H1 (cell line): ENCODE measurements around the gene UIMC1. TPM values are rescaled to one million over a fixed set of nuclear protein-coding genes. Genes with fewer than 3 reads are reported as not detected.

Experiments
- CTCF ChIA-PET: fragments of 300-600 bp; sonication (Branson Sonifier 250); formaldehyde crosslinking; loops from one replicate; lab custom pipeline; 2021; ENCODE audit not compliant: partially characterized antibody; lab: Charles Lee
- POLR2A ChIA-PET: fragments of 300-600 bp; sonication (Branson Sonifier 250); formaldehyde crosslinking; loops from one replicate; lab custom pipeline; 2021; ENCODE audit warnings: inconsistent platforms; ENCODE audit not compliant: partially characterized antibody; lab: Charles Lee
- DNase-seq, 2 experiments: peaks; one replicate each; pipeline versions ENCODE4 v3.0.0 to v3.0.0-alpha.2; 2010 to 2022; ENCODE audit warnings: low spot score in 2 of 2, low read depth in 1 of 2, mixed read lengths in 1 of 2
- FAIRE-seq: peaks from 2 replicates; lab custom pipeline; 2011; peaks lifted over from hg19 to GRCh38; lab: Jason Lieb, UNC
- H2AFZ ChIP-seq: 2 replicates; pipeline ENCODE4 v1.8.1; 2012; ENCODE audit warnings: low read length, inconsistent platforms
- H2AK5ac ChIP-seq: 2 replicates; pipeline ENCODE4 v1.6.1; 2013; ENCODE audit warnings: low read depth, low read length
- H2BK120ac ChIP-seq: replicated peaks from 2 replicates; pipeline ENCODE3; 2013; ENCODE audit warnings: low read depth, low read length, inconsistent platforms
- H2BK12ac ChIP-seq: 2 replicates; pipeline ENCODE4 v1.6.1; 2013; ENCODE audit warnings: low read depth, low read length
- H2BK15ac ChIP-seq: 2 replicates; pipeline ENCODE4 v1.6.1; 2013; ENCODE audit warnings: low read length
- H2BK20ac ChIP-seq: 2 replicates; pipeline ENCODE4 v1.6.1; 2013; ENCODE audit warnings: low read length
- H2BK5ac ChIP-seq: 2 replicates; pipeline ENCODE4 v1.6.1; 2013; ENCODE audit warnings: low read depth, low read length
- H3K14ac ChIP-seq: 2 replicates; pipeline ENCODE4 v1.6.1; 2013; ENCODE audit warnings: inconsistent platforms; ENCODE audit not compliant: insufficient read length
- H3K18ac ChIP-seq: 2 replicates; pipeline ENCODE4 v1.6.1; 2013; ENCODE audit warnings: low read length; ENCODE audit errors: extremely low read depth
- H3K23ac ChIP-seq: 2 replicates; pipeline ENCODE4 v1.6.1; 2013; ENCODE audit warnings: inconsistent platforms; ENCODE audit not compliant: insufficient read length
- H3K23me2 ChIP-seq: 2 replicates; pipeline ENCODE4 v1.6.1; 2013; ENCODE audit warnings: low read depth, low read length
- H3K27ac ChIP-seq: 2 replicates; pipeline ENCODE4 v1.6.1; 2011; ENCODE audit warnings: low read depth, low read length, inconsistent platforms
- H3K27me3 ChIP-seq, 4 experiments: replicated peaks in 1 of 4; 1 replicate in 1 of 4; 2 replicates in 3 of 4; pipeline versions ENCODE4 v1.6.1 to v1.8.1; 2011 to 2013; ENCODE audit warnings: low read length in 3 of 4, mild to moderate bottlenecking in 3 of 4, inconsistent platforms in 2 of 4, mixed read lengths in 2 of 4, moderate library complexity in 1 of 4; ENCODE audit not compliant: control insufficient read depth in 3 of 4, insufficient read depth in 3 of 4; ENCODE audit errors: extremely low read depth in 1 of 4
- H3K36me3 ChIP-seq, 4 experiments: 2 replicates each; pipeline versions ENCODE4 v1.6.1 to v1.8.1; 2011 to 2013; ENCODE audit warnings: mild to moderate bottlenecking in 4 of 4, low read length in 3 of 4, moderate library complexity in 2 of 4, control low read depth in 1 of 4, inconsistent platforms in 1 of 4; ENCODE audit not compliant: insufficient read depth in 4 of 4, control insufficient read depth in 2 of 4
- H3K4ac ChIP-seq: replicated peaks from 2 replicates; pipeline ENCODE3; 2013; ENCODE audit warnings: low read length, low read depth, mixed read lengths, inconsistent platforms; ENCODE audit not compliant: insufficient read length
- H3K4me1 ChIP-seq, 4 experiments: replicated peaks in 1 of 4; 1 replicate in 1 of 4; 2 replicates in 3 of 4; pipeline versions ENCODE4 v1.6.1 to v1.8.1; 2011 to 2013; ENCODE audit warnings: low read length in 3 of 4, inconsistent platforms in 2 of 4, mixed read lengths in 1 of 4; ENCODE audit not compliant: insufficient read depth in 4 of 4, control insufficient read depth in 3 of 4
- H3K4me2 ChIP-seq, 2 experiments: 2 replicates each; pipeline versions ENCODE4 v1.6.1 to v1.8.1; 2011 to 2013; ENCODE audit warnings: low read depth in 2 of 2, low read length in 2 of 2, control low read depth in 1 of 2, inconsistent platforms in 1 of 2, mild to moderate bottlenecking in 1 of 2; ENCODE audit not compliant: insufficient read depth in 1 of 2
- H3K4me3 ChIP-seq, 4 experiments: fragments of 200-600, 300-600 bp in 1 of 4; sonication (generic), shearing (Covaris generic), sonication (Bioruptor Twin) in 1 of 4; 2 replicates each; pipeline versions ENCODE4 v1.5.1 to v1.8.1; 2011 to 2016; ENCODE audit warnings: low read length in 4 of 4, low read depth in 3 of 4, control low read depth in 2 of 4, inconsistent platforms in 2 of 4, mild to moderate bottlenecking in 2 of 4, mixed read lengths in 1 of 4, moderate library complexity in 1 of 4; ENCODE audit not compliant: insufficient read depth in 2 of 4; ENCODE audit errors: extremely low read depth in 1 of 4
- H3K56ac ChIP-seq: replicated peaks from 2 replicates; pipeline ENCODE3; 2013; ENCODE audit warnings: low read depth, mild to moderate bottlenecking, mixed read lengths, low read length, inconsistent platforms; ENCODE audit not compliant: insufficient read length
- H3K79me1 ChIP-seq: 2 replicates; pipeline ENCODE4 v1.6.1; 2013; ENCODE audit warnings: low read depth, low read length, control low read depth
- H3K79me2 ChIP-seq, 2 experiments: 2 replicates each; pipeline versions ENCODE4 v1.6.1 to v1.8.1; 2012 to 2013; ENCODE audit warnings: low read length in 2 of 2, mild to moderate bottlenecking in 2 of 2, inconsistent platforms in 1 of 2; ENCODE audit not compliant: insufficient read depth in 2 of 2, control insufficient read depth in 1 of 2
- H3K9ac ChIP-seq, 4 experiments: replicated peaks in 1 of 4; 1 replicate in 1 of 4; 2 replicates in 3 of 4; pipeline versions ENCODE4 v1.6.1 to v1.8.1; 2011 to 2013; ENCODE audit warnings: low read depth in 3 of 4, low read length in 3 of 4, control low read depth in 2 of 4, mild to moderate bottlenecking in 2 of 4, moderate library complexity in 2 of 4, inconsistent platforms in 1 of 4; ENCODE audit errors: extremely low read depth in 1 of 4
- H3K9me3 ChIP-seq, 2 experiments: 2 replicates each; pipeline versions ENCODE4 v1.6.1 to v1.8.1; 2012 to 2013; ENCODE audit warnings: mild to moderate bottlenecking in 2 of 2, moderate library complexity in 2 of 2, control low read depth in 1 of 2, inconsistent platforms in 1 of 2, low read depth in 1 of 2, low read length in 1 of 2, mixed read lengths in 1 of 2; ENCODE audit not compliant: insufficient read depth in 2 of 2
- H4K20me1 ChIP-seq, 2 experiments: replicated peaks in 1 of 2; 2 replicates each; pipeline versions ENCODE3 to v1.8.1; 2011 to 2013; ENCODE audit warnings: inconsistent platforms in 2 of 2, low read length in 2 of 2, mild to moderate bottlenecking in 1 of 2; ENCODE audit not compliant: insufficient read depth in 2 of 2, control insufficient read depth in 1 of 2
- H4K5ac ChIP-seq: 2 replicates; pipeline ENCODE4 v1.6.1; 2013; ENCODE audit warnings: low read length, low read depth, mixed read lengths, inconsistent platforms; ENCODE audit not compliant: insufficient read length
- H4K8ac ChIP-seq: 2 replicates; pipeline ENCODE4 v1.8.0; 2013; ENCODE audit warnings: mild to moderate bottlenecking, moderate library complexity, low read length, inconsistent platforms; ENCODE audit not compliant: insufficient read depth; ENCODE audit errors: extremely low read depth
- H4K91ac ChIP-seq: replicated peaks from 2 replicates; pipeline ENCODE3; 2013; ENCODE audit warnings: low read length, mixed read lengths, inconsistent platforms; ENCODE audit not compliant: insufficient read length
- BACH1 ChIP-seq: IDR thresholded peaks from 2 replicates; pipeline ENCODE4 v1.6.1; 2012; ENCODE audit warnings: low read length, improper control_type of control experiment
- CTCF ChIP-seq, 3 experiments: IDR thresholded peaks; 1 replicate in 2 of 3; 2 replicates in 1 of 3; pipeline versions ENCODE4 v1.5.1 to v1.6.1; 2011; ENCODE audit warnings: low read length in 3 of 3, mild to moderate bottlenecking in 3 of 3, inconsistent platforms in 2 of 3, low read depth in 1 of 3, moderate library complexity in 1 of 3; ENCODE audit not compliant: insufficient read depth in 1 of 3; ENCODE audit errors: control extremely low read depth in 1 of 3
- EP300 ChIP-seq, 2 experiments: IDR thresholded peaks; 1 replicate in 1 of 2; 2 replicates in 1 of 2; pipeline ENCODE4 v1.6.1; 2011 to 2012; ENCODE audit warnings: low read depth in 2 of 2, low read length in 2 of 2, mild to moderate bottlenecking in 2 of 2, borderline replicate concordance in 1 of 2, inconsistent platforms in 1 of 2, moderate library complexity in 1 of 2
- JUN ChIP-seq: IDR thresholded peaks from 2 replicates; pipeline ENCODE4 v1.6.1; 2011; ENCODE audit warnings: low read depth, mild to moderate bottlenecking, improper control_type of control experiment, low read length
- RAD21 ChIP-seq, 2 experiments: IDR thresholded peaks in 1 of 2; conservative IDR thresholded peaks in 1 of 2; 2 replicates each; pipeline ENCODE4 v1.6.1; 2011; ENCODE audit warnings: low read depth in 2 of 2, low read length in 2 of 2, improper control_type of control experiment in 1 of 2, inconsistent platforms in 1 of 2, mild to moderate bottlenecking in 1 of 2, moderate library complexity in 1 of 2
- SIRT6 ChIP-seq: IDR thresholded peaks from one replicate; pipeline ENCODE4 v1.7.1; 2012; ENCODE audit warnings: low read length, inconsistent platforms
- SP4 ChIP-seq: IDR thresholded peaks from 2 replicates; pipeline ENCODE4 v1.6.1; 2012; ENCODE audit warnings: low read length, inconsistent platforms
- SRF ChIP-seq: IDR thresholded peaks from 2 replicates; pipeline ENCODE4 v1.6.1; 2011; ENCODE audit warnings: mild to moderate bottlenecking, low read depth, low read length, moderate library complexity
- YY1 ChIP-seq: IDR thresholded peaks from 2 replicates; pipeline ENCODE4 v1.6.1; 2011; ENCODE audit warnings: low read depth, mild to moderate bottlenecking, low read length
- ZNF274 ChIP-seq: IDR thresholded peaks from 2 replicates; pipeline ENCODE4 v1.7.0; 2012; ENCODE audit warnings: low read length, borderline replicate concordance; ENCODE audit errors: extremely low read depth
- WGBS, 2 experiments: shearing (Covaris generic) in 1 of 2; methylation state at CpG; one replicate each; pipeline versions ENCODE4 v1.1.6 to v1.1.7; 2013 to 2015; ENCODE audit warnings: low lambda C conversion rate in 2 of 2, mixed read lengths in 2 of 2, inconsistent platforms in 1 of 2, low coverage in 1 of 2, missing lambda C conversion rate in 1 of 2; ENCODE audit not compliant: insufficient replicate concordance in 2 of 2, insufficient coverage in 1 of 2, insufficient read length in 1 of 2; ENCODE audit errors: extremely low coverage in 1 of 2, missing lambda C conversion rate in 1 of 2; 5-methylcytosine and 5-hydroxymethylcytosine counted together
- polyA plus RNA-seq, 7 experiments: library from polyadenylated mRNA; depleted of rRNA in 3 of 7; stranded (reverse) in 5 of 7; unstranded in 2 of 7; fragments of >200 nt in 5 of 7; fragments of 200-250 nt in 2 of 7; gene quantifications; 1 replicate in 5 of 7; 2 replicates in 1 of 7; 4 replicates in 1 of 7; pipeline versions ENCODE4 v1.2.1 to v1.2.3, GENCODE V29; 2011 to 2013; ENCODE audit warnings: missing spikeins in 2 of 7, mixed read lengths in 2 of 7
- total RNA-seq: library from RNA; stranded (reverse); fragmentation: NEBNext Ultra II Directional; extraction: Animal tissue kit (Norgen Biotek cat#: 25700); gene quantifications from 2 replicates; pipeline ENCODE4 v1.2.1, GENCODE V29; 2021

UIMC1 gene
- total and polyA plus RNA-seq, 2 of the 8 experiments (the other 6 are each of a cell fraction or from before 2014, with no cell fraction given), result 12.8 to 43.7 TPM

GRCh38 chr5:176859916-176860315 lies 146.7 kb downstream of the UIMC1 start:
- Histone ChIP-seq H3K27ac (no peak overlapping the region; the same call in 1 of the 2 replicates), H3K14ac (no peak overlapping the region), H3K4me3 (no peak overlapping the region), H2AK5ac (no peak overlapping the region), H3K9ac (no peak overlapping the region), H2BK15ac (no peak overlapping the region; the same call in 1 of the 2 replicates), H4K8ac (no peak overlapping the region), H2AFZ (no peak overlapping the region), H3K79me1 (no peaks in the 10 kb centered on the region), H3K18ac (no peak overlapping the region), H4K20me1 (no peaks in the 10 kb centered on the region), H2BK5ac (no peak overlapping the region), H2BK20ac (no peak overlapping the region), H3K23me2 (no peaks in the 10 kb centered on the region), H3K56ac (no peak overlapping the region), H2BK12ac (no peak overlapping the region; the same call in 1 of the 2 replicates), H3K79me2 (no peaks in the 10 kb centered on the region), H3K36me3 (no peaks in the 10 kb centered on the region), H3K4me2 (no peak overlapping the region), H3K9me3 (no peaks in the 10 kb centered on the region), H2BK120ac (no peak overlapping the region), H4K5ac (no peak overlapping the region), H4K91ac (no peak overlapping the region), H3K27me3 (no peaks in the 10 kb centered on the region), H3K4me1 (peaks cover 6 to 25% (median 23%) of the 10 kb centered on the region in 4 experiments), H3K4ac (no peak overlapping the region), H3K23ac (no peak overlapping the region)
- FAIRE-seq (no peak), DNase-seq (no peak)
- 88% methylated on average over 8 of the region's 10 CpGs; no CpG with 5 or more reads in 1 of the 2 experiments for WGBS, 2 experiments
- POLR2A ChIA-PET, result no interaction called here
- CTCF ChIA-PET, result interaction anchor here (1.0 to 4.9 kb wide), 5 partner anchors 21 to 202 kb away, joined by 3 to 17 read pairs (median 3); no protein-coding TSS in a partner anchor
- TF ChIP-seq RAD21 (IDR thresholded peaks at IDR 0.05 in 1 of 2, conservative IDR thresholded peaks at IDR 0.05 in 1 of 2; ENCODE audit: low read depth in 2 of 2, low read length in 2 of 2) (no peak), YY1 (no peak), SP4 (no peak), CTCF (IDR thresholded peaks at IDR 0.05; ENCODE audit: control extremely low read depth in 1 of 3, insufficient read depth in 1 of 3, low read depth in 1 of 3, low read length in 3 of 3) (no peak), EP300 (IDR thresholded peaks at IDR 0.05; ENCODE audit: borderline replicate concordance in 1 of 2, low read depth in 2 of 2, low read length in 2 of 2) (no peak), SRF (no peak), ZNF274 (no peak), BACH1 (no peak), JUN (no peak), SIRT6 (no peak)
